PFSK-1 (cell line): Measurements from ENCODE around the gene NSUN2.

Experiments used
- FOXP2 ChIP-seq: optimal IDR thresholded peaks from 2 replicates; pipeline ENCODE3; 2011; ENCODE audit warnings: borderline replicate concordance, control low read depth, inconsistent platforms; ENCODE audit not compliant: insufficient read depth; ENCODE audit errors: extremely low read length, extremely low read depth
- POLR2AphosphoS5 ChIP-seq: IDR thresholded peaks from 2 replicates; pipeline ENCODE4 v1.6.1; 2012; ENCODE audit warnings: low read depth, mild to moderate bottlenecking, control low read depth, low read length, moderate library complexity
- SIN3A ChIP-seq: IDR thresholded peaks from 2 replicates; pipeline ENCODE4 v1.6.1; 2012; ENCODE audit warnings: mild to moderate bottlenecking, low read length, moderate library complexity, borderline replicate concordance; ENCODE audit not compliant: insufficient read depth
- TAF1 ChIP-seq: IDR thresholded peaks from 2 replicates; pipeline ENCODE4 v1.6.1; 2012; ENCODE audit warnings: low read length, control low read depth, borderline replicate concordance; ENCODE audit not compliant: insufficient read depth
- TF ChIP-seq, protein P1 (sequence below), 2 experiments: IDR thresholded peaks; 2 replicates each; pipeline versions ENCODE4 v1.6.1 to v1.8.0; 2011 to 2012; ENCODE audit warnings: low read depth in 2 of 2, low read length in 2 of 2, control low read depth in 1 of 2, inconsistent platforms in 1 of 2, mild to moderate bottlenecking in 1 of 2, moderate library complexity in 1 of 2; ENCODE audit not compliant: insufficient read depth in 1 of 2

NSUN2 gene

DNA sequence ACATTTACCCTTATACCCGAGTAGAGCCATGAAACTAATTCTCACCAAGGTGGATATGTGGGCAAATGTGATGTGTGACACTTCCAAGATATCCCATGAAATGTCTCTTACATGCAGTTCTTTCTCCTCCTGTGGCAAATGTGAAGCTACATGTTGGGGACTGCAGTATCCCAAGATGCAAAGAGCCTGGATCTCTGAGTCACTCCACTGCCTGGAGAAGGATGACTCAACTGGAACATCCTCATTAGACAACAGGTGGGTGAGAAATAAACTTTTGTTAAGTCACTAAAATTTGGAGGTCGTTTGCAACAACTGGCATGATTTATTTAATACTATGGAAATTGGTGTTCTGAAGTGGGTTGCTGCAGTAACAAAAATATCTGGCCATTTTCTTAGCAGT is 43.9 kb upstream of the NSUN2 start:
- TF ChIP-seq TAF1 = no peak
- TF ChIP-seq POLR2AphosphoS5 = no peak
- TF ChIP-seq FOXP2 = no peak
- no peak for TF ChIP-seq SIN3A
- TF ChIP-seq, protein P1, sequence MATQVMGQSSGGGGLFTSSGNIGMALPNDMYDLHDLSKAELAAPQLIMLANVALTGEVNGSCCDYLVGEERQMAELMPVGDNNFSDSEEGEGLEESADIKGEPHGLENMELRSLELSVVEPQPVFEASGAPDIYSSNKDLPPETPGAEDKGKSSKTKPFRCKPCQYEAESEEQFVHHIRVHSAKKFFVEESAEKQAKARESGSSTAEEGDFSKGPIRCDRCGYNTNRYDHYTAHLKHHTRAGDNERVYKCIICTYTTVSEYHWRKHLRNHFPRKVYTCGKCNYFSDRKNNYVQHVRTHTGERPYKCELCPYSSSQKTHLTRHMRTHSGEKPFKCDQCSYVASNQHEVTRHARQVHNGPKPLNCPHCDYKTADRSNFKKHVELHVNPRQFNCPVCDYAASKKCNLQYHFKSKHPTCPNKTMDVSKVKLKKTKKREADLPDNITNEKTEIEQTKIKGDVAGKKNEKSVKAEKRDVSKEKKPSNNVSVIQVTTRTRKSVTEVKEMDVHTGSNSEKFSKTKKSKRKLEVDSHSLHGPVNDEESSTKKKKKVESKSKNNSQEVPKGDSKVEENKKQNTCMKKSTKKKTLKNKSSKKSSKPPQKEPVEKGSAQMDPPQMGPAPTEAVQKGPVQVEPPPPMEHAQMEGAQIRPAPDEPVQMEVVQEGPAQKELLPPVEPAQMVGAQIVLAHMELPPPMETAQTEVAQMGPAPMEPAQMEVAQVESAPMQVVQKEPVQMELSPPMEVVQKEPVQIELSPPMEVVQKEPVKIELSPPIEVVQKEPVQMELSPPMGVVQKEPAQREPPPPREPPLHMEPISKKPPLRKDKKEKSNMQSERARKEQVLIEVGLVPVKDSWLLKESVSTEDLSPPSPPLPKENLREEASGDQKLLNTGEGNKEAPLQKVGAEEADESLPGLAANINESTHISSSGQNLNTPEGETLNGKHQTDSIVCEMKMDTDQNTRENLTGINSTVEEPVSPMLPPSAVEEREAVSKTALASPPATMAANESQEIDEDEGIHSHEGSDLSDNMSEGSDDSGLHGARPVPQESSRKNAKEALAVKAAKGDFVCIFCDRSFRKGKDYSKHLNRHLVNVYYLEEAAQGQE (IDR thresholded peaks at IDR 0.05; ENCODE audit: insufficient read depth in 1 of 2, low read depth in 2 of 2, low read length in 2 of 2) = no peak

DNA sequence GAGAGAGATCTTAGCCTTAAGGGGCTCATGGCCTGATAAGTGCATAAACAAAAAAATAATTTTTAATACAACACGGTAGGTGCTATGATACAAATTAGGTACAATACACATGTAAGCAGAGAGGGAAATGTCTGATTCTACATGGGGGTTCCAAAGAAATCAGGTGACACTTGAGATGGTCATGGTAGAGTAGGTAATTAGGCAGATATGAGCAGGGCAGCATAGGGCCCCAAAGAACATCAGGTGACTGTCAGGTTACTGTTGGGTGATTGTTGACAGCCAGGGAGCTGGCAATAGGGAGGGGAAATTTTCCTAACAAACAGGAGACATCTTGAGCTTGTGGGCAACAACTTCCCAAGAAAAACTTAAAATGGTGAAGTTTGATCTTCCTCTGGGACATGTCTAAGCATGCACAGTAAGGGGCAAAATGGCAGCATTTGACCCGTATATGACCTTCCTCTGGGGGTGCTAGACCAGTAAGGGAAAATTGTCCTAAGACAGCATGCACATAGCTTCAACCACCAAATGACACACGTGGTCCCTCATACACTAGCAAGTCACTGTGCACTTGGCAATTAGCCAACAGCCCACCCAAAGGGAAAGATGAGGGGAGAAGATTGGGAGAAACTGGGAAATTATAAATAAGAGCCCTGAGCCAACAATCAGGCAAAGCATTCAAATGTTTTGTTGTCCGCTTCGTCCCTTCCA is 43.1 kb upstream of the NSUN2 start:
- no peak for TF ChIP-seq SIN3A
- TF ChIP-seq FOXP2 = no peak
- TF ChIP-seq, protein P1 (IDR thresholded peaks at IDR 0.05; ENCODE audit: insufficient read depth in 1 of 2, low read depth in 2 of 2, low read length in 2 of 2) = no peak
- no peak for TF ChIP-seq TAF1
- TF ChIP-seq POLR2AphosphoS5 = no peak

DNA sequence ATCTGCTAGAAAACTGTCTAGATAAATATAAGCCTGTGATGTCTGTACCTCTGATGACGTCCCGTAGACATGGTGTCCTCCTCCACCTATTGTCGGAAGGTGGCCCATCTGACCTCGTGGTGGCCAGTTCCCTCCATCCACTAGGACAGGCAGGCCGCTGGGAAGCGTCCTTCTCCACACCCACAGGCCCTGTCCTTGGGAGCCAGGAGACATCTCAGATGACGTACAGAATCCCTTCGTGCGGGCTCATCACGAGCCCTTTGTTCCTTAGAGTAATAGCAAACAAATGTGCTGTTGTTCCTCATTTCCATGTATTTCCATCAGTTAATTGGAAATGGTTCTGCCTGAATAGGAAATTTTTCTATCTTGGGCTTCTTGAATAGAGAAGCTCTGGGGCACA is 42.0 kb upstream of the NSUN2 start:
- TF ChIP-seq POLR2AphosphoS5 (no peak), TAF1 (no peak), FOXP2 (no peak), SIN3A (no peak)
- TF ChIP-seq, protein P1 (IDR thresholded peaks at IDR 0.05; ENCODE audit: insufficient read depth in 1 of 2, low read depth in 2 of 2, low read length in 2 of 2) = no peak

DNA sequence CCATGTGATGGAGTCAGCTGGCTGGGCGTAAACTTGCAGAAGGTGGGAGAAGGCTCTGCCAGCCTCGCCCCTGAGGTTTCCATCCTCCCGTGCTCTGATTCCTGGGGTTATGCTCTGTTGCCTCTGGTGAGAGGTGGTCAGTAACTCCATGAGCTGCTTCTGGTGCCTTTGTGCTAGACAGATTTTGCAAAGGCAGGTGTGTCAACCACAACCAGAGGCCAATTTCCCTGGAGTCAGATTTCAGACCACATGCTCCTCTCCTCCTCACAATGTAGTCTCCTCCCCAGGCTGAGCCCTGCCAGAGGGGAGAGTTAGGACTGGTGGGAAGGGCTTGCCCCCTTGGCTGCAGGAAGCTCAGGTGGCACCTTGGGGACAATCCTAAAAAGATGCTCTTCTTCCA is 41.6 kb upstream of the NSUN2 start:
- TF ChIP-seq POLR2AphosphoS5 (no peak), TAF1 (no peak), SIN3A (no peak), FOXP2 (no peak)
- TF ChIP-seq, protein P1 (IDR thresholded peaks at IDR 0.05; ENCODE audit: insufficient read depth in 1 of 2, low read depth in 2 of 2, low read length in 2 of 2) = no peak
